NCI-H128 (cell line): Measurements from ENCODE around the gene OXTR.

ENCODE experiments used
- DNase-seq: peaks from one replicate; lab custom pipeline; 2025; ENCODE audit not compliant: unreplicated experiment; lab: John Stamatoyannopoulos, UW

OXTR gene

DNA sequence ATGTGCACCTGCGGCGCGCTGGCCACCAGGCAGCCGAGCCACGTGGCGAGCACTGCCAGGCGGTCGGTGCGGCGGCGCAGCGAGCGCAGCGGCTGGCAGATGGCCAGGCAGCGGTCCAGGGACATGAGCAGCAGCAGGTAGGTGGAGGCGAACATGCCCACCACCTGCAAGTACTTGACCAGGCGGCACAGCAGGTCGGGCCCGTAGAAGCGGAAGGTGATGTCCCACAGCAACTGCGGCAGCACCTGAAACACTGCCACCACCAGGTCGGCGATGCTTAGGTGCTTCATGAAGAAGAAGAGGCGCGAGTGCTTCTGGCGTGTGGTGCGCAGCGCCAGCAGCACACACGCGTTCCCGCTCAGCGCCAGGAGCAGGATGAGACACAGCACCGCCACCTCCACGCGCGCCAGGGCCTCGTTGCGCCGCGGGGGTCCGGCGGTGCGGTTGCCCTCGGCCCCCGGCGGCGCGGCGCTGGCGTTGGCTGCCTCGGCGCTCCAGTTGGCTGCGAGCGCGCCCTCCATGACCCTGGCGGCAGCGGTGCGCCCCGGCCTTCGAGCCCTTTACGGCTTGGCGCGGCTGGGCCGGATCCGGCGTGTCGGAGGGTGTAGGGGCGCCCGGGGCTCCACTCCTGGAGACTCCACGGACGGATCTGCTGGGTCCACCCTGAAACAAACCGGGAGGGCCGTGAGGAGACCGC lies 1.6 kb downstream of the OXTR start:
- peak; percentile 13 for DNase-seq

DNA sequence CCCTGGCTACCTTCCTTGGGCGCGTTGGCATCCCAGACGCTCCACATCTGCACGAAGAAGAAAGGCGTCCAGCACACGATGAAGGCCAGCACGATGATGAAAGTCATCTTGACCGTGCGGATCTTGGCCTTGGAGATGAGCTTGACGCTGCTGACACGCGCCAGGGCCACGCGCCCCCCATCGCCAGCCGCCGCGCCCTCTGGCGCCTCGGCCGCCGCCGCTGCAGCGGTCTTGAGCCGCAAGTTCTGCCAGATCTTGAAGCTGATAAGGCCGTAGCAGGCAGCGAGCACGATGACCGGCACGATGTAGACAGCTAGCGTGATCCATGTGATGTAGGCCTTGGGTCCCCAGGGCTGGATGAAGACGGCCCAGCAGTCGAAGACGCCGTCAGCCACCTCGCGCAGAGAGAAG lies 2.2 kb downstream of the OXTR start:
- DNase-seq = no peak

DNA sequence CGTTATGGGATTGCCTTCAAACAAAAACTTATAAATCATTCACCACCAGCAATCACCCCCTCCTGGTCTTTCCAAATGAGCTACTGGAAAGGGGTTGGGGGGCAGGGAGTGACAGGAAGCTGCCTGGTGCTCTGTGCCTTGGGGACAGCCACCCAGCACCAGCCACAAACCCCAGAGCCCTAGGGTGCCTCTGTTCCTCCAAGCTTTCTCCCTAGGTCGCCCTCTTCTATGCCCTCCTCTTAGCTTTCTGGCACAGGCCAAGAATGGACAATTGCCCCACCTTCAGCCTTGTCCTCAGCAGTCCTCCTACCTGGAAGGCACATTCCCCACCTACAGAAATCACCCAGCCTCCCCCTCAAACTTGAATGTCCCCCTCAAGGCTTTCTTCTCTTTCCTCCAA lies 3.3 kb downstream of the OXTR start:
- DNase-seq = no peak

DNA sequence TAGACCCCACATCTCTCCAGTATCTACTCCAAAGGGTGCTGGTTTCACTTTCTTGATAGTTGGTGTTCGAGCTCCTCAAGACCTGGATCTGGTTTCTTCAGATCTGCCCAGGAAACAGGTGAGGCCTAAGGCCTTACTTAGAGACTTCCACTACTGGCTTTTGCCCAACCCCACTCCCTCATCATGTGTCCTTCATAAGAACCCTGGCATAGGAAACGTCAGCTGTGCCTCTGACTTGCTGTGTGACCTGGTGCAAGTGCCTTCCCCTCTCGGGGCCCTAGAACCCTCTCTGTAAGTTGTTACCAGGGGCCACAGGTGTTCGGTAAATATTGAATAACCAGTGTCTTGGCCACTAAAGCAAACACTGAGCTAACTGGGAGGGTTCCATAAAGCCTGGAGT lies 3.9 kb downstream of the OXTR start:
- DNase-seq = no peak

DNA sequence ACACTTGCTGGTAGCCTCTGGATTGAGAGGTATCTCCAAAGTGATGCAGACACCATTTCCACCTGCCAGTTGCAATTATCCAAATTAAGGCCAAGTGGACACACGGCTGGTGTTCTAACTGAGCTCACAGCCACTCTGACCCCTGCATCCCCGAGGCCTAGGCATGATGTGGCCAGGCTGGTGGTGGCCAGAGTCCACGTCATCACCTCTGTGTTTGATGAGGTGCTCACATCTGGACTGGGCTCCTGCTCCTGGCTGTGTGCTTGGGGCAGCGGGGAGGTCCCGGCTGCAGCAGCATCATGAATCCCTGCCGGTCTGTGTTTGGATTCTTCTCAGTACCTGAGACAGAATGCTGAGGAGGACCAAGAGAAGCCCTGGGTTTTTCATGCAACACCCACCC lies 4.9 kb downstream of the OXTR start:
- no peak for DNase-seq

DNA sequence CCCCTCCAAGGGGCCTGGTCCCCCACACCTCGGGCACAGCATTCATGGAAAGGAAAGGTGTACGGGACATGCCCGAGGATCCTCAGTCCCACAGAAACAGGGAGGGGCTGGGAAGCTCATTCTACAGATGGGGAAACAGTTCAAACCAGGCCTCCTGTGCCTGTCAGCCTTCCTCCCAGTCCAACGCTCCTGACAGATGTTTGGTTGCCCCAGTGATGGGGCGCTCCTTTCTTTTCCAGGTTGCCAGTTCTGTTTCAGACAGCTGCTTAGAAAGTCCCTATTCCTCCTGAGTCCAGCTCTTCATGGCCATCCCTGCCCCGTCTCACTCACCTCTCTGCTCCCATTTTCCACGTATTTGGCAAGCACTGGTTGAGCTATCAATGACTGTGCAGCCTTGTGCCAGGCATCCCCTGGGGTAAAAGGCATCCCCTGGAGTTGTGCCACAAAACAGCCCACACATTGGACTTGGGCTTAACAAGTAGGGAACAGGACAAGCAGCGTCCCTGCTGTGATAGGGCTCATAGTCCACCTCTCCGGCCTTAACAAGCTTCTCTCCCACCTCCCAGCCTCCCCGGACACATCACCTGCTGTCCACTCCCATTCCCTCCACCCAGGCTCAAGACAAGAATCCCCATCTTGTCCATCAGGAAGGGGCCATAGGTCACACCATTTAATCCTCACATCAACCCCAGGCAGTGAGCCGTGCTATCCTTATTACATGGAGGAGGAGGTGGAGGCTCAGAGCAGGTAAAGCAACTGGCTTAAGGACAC lies 6.6 kb downstream of the OXTR start:
- DNase-seq = no peak

DNA sequence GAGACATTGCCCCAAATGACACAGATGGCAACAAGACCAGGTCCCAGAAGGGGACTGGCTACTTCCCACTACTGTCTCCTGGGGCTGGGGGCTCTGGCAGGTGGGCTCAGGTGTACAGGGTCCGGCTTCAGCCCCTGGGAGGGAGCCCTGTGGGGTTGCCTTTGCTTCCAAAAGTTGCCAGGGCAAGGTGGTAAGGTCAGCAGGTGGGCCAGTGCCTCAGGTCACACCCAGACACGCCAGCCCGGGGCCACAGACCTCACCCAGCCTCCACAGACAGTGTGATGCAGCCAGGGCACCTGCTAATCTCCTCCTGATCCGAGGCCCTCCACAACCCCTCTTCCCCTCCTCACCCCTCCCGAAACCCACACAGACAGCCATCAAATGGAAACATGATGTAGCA lies 7.5 kb downstream of the OXTR start:
- DNase-seq = no peak

DNA sequence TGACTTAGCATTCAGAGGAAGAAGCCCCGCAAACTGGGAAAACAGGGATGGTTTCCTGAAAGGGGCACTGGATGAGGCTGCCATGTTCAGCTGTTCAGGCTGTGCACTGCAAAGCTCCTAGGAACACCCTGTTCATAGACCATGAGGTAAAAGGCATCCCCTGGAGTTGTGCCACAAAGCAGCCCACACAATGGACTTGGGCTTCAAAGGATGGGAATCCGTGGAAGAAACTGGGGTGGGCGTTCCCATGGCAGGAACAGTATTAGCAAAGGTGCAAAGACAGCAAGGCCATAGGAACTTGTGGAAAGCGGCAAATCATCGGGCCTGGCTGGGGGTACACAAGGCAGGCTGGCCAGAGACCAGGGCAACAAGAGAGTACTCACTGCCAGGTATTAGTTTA lies 8.9 kb downstream of the OXTR start:
- no peak for DNase-seq

DNA sequence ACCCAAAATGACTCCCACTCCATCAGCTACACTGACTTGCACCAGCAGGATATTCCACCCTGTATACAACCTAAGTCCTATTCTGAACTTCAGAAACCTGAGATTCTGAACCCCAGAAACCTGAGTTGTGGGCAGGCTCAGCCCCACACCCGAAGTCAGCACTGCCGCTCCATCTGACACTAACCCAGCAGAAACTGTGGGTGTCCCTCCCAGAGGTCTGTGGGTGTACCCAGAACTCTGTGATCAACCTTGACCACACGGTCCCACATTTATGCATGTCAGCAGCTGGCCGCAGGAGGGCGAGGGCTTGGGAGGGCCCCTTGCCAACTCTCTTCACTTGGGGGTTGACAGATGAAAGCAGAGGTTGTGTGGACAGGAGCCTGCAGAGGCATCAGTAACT lies 9.3 kb downstream of the OXTR start:
- DNase-seq = no peak

DNA sequence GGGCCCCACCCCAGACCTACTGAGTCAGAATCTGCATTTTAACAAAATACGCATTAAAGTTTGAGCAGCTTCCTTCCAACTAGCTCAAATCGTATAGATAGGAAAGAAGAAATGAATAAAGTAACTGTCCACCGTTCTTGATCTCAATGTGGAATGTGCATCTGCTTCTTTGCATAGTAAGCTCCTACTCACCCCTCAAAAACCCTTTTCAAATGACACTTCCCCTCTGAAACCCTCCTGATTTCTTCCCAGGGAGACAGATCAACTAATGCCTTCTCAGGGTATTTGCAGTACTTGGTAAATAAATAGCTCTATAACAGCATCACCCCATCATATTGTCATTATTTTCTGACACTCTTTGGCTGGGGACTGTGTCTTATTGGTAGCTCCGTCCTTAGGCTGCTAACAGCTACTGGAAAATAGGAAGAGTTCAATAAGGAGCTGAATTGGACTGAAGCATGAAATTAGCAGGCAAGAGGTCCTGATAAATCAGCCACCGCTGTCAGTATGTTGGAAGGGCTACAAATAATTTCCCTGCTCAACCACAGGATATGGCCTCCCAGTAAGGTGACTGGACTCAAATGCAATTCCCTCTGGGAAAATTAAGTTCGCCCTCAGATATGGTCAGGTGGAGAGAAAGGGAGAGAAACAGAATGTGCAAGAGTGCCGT lies 10.2 kb downstream of the OXTR start:
- DNase-seq = no peak

DNA sequence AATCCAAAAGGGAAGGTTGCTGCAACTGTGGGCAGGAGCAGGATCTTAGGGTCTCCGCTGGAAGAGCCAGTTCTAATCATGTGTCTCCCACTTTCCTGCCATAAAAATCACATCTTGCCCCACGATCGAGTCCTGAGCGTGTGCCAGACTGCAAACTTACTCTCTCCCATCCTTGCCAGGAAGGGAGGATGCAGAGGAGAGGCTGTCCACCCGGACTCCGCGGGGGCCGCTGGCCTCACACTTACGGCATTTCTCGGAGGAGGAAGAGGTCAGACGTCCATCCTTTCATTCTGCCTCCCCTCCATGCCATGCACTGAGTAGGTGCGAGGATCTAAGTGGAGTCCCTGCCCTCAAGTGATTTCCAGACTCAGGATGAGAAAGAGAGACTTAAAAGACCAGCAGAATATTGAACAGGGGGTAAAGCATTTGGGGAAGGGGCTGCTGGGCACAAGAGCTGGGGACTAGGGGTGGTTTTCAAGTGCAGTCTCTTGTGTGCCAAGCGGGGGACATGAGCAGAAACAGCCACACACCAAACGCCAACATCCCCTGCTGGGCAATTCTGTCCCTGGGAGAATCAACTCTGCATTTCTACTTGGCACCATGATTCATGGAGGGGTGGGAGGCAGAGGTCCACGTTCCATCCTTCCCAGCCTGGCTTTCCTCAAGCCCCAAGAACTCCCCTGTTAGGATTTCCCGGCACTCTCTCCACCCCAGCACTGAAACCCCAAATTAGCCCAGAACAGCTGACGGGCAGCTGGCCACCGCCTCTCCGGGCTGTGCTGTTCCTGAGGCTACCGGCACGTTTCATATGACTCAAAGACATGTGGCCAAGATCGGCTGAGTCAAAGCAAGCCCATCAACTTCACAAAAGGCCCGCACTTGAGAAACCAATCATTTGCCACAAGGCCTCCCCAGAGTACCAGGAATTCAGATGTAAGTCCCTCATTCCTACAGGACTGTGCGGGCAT lies 11.6 kb downstream of the OXTR start:
- DNase-seq = no peak

DNA sequence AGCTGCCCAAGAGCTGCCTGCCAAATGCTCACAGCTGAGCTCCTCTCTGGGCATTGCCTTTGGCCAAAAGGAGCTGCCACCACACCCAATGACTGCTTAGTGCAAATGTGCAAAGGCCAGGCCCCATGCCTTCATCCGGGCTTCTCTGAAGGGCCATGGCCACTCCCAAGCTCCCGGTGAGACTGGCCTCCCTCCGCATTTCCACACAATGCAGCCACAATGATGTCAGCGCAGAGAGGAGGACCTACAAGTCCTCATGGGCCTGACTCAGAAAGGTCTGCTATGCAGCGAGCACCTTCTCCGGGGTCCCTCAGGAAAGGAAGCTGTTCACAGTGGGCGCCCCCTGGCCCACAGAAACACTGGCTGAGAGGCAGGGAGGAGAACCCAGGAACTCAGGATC lies 12.7 kb downstream of the OXTR start:
- DNase-seq = no peak

DNA sequence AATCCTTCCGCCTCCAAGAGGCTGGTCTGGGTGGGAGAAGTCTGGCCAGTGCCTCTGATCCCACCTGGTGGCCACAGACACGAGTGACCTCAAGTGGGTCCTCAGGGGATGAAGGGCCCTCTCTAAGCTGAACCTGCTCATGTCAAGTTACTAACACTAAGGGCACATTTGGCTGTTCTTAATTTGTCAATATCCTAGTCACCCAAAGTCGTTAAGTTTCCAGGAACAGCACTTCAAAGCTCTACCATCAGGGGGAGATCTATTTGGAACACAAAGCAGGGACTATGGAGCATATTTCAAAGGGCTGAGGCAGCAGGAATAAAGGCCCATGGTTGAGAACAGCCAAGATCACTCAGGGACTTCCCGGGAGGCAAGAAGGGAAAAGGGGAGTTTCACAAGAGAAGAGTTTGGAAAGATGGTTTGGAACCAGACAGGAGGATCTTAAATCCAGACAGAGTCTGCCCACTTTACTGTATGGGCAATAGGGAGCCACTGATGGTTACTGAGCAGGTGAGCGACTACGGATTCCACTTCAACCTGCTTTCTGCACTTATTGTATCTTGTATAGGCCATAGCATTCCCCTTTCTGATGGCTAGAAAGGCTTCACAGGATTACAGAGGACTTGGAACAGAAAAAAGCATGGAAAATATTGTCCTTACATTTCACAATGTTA lies 13.7 kb downstream of the OXTR start:
- DNase-seq = no peak

DNA sequence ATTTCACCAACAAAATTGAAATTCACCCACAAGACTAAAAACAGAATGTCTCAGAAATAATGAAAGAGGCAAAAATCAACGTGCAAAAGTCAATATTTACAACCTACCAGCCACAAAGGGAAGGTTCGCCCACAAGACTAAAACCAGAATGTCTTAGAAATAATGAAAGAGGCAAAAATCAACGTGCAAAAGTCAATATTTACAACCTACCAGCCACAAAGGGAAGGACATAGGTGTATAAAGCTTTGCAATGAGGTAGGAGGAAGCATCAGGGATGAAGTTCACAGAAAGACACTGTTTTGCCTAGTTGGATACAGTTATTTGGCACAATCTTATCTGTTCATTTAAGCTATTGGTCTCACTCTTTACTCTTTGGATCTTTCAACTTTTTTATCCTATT lies 14.3 kb downstream of the OXTR start:
- DNase-seq = no peak

DNA sequence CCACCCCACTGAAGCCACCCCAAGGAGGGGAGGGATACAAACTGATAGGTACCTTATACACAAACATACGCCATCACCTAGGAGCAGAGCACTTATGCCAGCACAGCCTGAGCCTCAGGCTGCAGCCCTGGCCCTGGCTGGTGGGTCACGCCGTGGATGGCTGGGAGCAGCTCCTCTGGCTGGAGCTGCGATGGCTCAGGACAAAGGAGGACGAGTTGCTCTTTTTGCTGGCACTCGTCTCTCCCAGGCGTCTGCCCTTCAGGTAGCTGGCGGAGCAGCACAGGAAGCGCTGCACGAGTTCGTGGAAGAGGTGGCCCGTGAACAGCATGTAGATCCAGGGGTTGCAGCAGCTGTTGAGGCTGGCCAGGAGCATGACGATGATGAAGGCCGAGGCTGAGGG lies 16.6 kb downstream of the OXTR start:
- DNase-seq = no peak

DNA sequence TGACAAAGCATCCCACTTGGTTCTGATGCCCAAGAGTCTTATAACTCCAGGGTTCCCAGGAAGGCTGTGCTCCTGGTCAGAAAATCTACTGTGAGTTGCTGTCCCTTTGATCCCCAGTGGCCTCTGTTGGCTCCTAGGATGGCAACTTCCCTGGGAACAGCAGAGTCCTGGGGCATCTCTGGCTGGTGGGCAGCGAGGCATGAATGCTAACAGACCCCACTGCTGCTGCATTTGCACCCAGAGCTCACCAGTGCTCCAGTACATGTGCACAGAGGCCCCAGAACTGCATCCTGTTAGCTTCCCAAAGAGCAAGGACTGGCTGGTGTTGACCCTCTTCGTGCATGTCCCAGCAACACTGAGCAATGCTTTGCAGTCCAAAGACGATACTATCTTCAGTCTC lies 20.1 kb downstream of the OXTR start:
- DNase-seq = no peak

DNA sequence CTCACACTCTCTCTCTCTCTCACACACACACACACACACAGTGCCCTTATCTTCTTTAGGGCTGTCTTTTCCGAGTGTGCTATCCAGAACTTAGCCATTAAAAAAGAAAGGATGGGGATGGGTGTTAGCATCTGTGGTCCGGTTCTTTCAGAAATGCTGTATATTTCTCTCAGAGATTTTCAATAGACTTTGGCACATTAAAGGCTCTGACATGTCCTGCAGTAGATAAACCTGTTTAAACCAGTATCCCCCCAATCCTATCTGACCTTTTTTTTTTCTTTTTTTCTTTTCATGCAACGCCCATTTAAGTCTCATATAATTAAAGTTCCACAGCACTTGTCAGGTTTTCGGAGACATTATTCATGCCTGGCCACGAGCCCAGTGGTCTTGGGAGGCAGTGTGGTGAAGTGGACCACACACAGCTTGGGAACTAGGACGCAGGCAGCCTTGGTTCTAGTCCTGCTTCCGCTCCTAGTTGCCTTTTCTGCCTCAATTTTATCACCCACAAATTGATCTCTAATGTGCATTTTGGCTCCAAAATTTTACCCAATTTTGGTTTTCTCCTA lies 22.6 kb downstream of the OXTR start:
- no peak for DNase-seq

DNA sequence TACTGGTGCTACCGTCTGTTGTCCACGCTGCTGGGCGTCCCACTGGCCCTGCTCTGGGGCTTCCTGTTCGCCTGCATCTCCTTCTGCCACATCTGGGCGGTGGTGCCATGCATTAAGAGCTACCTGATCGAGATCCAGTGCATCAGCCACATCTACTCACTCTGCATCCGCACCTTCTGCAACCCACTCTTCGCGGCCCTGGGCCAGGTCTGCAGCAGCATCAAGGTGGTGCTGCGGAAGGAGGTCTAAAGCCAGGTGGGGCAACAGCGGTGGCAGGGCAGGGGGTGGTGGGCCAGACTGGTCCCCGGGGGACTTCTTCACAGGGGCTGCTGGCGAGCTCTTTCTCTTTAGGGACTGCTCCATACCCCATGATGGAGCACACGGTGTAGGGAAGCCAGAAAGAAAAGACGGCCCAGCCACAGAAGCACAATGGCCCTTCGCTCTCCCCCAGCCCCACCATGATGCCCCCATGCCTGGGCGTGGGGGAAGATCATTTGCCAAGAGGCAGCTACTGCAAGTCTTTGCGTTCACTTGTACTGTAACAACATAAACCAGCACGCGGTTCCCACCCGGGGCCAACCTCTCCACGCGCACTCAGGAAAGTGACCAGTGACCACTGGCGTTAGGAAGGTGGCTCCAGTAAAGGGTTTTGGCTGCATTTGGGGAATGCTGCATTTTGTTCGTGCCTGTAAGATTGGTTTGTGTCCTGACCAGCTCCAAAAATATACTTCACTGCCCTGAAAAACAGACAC lies 23.6 kb downstream of the OXTR start:
- DNase-seq = no peak

DNA sequence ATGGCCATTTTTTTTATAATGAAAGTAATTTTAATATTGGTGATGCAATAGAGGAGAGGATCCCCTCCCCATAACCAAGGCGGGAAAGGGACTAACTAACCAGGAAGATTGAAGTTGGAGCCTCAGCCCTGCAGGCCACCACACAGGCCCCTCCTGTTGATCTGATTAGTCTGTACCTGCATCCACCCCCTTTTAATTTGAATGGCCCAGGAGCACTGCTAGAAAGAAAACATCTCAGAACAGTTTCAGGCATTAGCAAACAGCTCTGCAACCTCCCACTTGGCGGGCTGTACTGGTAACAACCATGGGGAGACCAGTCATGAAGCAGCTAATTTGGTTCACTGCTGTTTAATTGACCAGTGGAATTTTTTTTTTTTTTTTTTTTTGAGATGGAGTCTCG lies 25.5 kb downstream of the OXTR start:
- DNase-seq = no peak
